T-helper 17 cell (primary cell): ENCODE measurements around the gene ENDOD1. TPM values are rescaled to one million over a fixed set of nuclear protein-coding genes. Genes with fewer than 3 reads are reported as not detected.
"Not testable (repeated sequence)": the region's sequence is repeated elsewhere in the genome, so short reads cannot be mapped to it uniquely, and the experiment has no call there.

Experiments used
- ATAC-seq: fragments of 150-1000 bp; cut with Tn5 transposase; 2 replicates; pipeline ENCODE4 v1.10.0; 2021; ENCODE audit warnings: mild to moderate bottlenecking, moderate library complexity
- DNase-seq, 3 donors: peaks; one replicate each; pipeline versions ENCODE4 v3.0.0 to v3.0.0-alpha.2; 2020 to 2021
- H3K9me3 ChIP-seq: one replicate; pipeline ENCODE4 v1.7.0; 2013; ENCODE audit warnings: low read length, mild to moderate bottlenecking; ENCODE audit not compliant: control insufficient read depth, poor library complexity, severe bottlenecking
- H3K27ac Mint-ChIP-seq: one replicate; pipeline ENCODE4 v1.8.0; 2022; ENCODE audit warnings: mild to moderate bottlenecking, moderate library complexity, mixed read lengths
- H3K27me3 Mint-ChIP-seq: one replicate; pipeline ENCODE4 v1.8.0; 2022; ENCODE audit warnings: mixed read lengths
- H3K36me3 Mint-ChIP-seq: one replicate; pipeline ENCODE4 v1.8.0; 2022; ENCODE audit warnings: low read depth, mixed read lengths
- H3K4me1 Mint-ChIP-seq: one replicate; pipeline ENCODE4 v1.8.0; 2022; ENCODE audit warnings: mild to moderate bottlenecking, mixed read lengths
- H3K4me3 Mint-ChIP-seq: one replicate; pipeline ENCODE4 v1.8.0; 2022; ENCODE audit warnings: mild to moderate bottlenecking, moderate library complexity, mixed read lengths
- total RNA-seq, 4 donors: library from RNA in 2 of 4; stranded (reverse) in 2 of 4; gene quantifications; one replicate each; pipeline ENCODE4 v1.2.3 and lab custom pipeline; 2022 to 2026

Gene ENDOD1
- 10 to 100 TPM in 1 of 2 donors, 1 to 10 TPM in 1; 7.3 to 22.5 TPM for total RNA-seq
- total RNA-seq (lab: John Stamatoyannopoulos, UW), result 28.1 to 38.6 reads per million in 2 donors

- DNase-seq (peak; percentile 78 to 81 (median 81)), ATAC-seq (peak; percentile 95)
- peak within 1 kb of the TSS; percentile 96 for H3K27ac Mint-ChIP-seq
- H3K4me1 Mint-ChIP-seq, result peaks cover 50% of the 10 kb centered on the region
- peak within 1 kb of the TSS; percentile 95 for H3K4me3 Mint-ChIP-seq
- no peaks in the 10 kb centered on the region for H3K27me3 Mint-ChIP-seq
- H3K9me3 ChIP-seq, result no peaks in the 10 kb centered on the region
- peaks cover 6% of the 10 kb centered on the region for H3K36me3 Mint-ChIP-seq
These were observed at the start of gene ENDOD1 for GRCh38 chr11:95089620-95090542. ENDOD1 (plus strand) TSS chr11:95089846; CDS start chr11:95089928, 82 bp downstream.

GRCh38 chr11:95042239-95042638, 47.4 kb upstream of the ENDOD1 start:
- no peak for DNase-seq
- Mint-ChIP-seq H3K27ac (no peak overlapping the region), H3K36me3 (peaks cover 4% of the 10 kb centered on the region), H3K4me1 (peaks cover 6% of the 10 kb centered on the region), H3K4me3 (no peak overlapping the region), H3K27me3 (peaks cover 77% of the 10 kb centered on the region)
- no peaks in the 10 kb centered on the region for H3K9me3 ChIP-seq
- no peak for ATAC-seq

GRCh38 chr11:95042906-95043305, 46.7 kb upstream of the ENDOD1 start:
- DNase-seq (no peak), ATAC-seq (no peak)
- peaks cover 4% of the 10 kb centered on the region for H3K36me3 Mint-ChIP-seq
- peaks cover 6% of the 10 kb centered on the region for H3K4me1 Mint-ChIP-seq
- H3K27me3 Mint-ChIP-seq, result peaks cover 77% of the 10 kb centered on the region
- H3K9me3 ChIP-seq, result no peaks in the 10 kb centered on the region
- H3K4me3 Mint-ChIP-seq, result no peak overlapping the region
- H3K27ac Mint-ChIP-seq, result no peak overlapping the region

GRCh38 chr11:95044010-95044409, 45.6 kb upstream of the ENDOD1 start:
- DNase-seq (no peak), ATAC-seq (no peak)
- Mint-ChIP-seq H3K4me3 (no peak overlapping the region), H3K4me1 (peaks cover 6% of the 10 kb centered on the region), H3K27ac (no peak overlapping the region), H3K27me3 (peaks cover 77% of the 10 kb centered on the region), H3K36me3 (peaks cover 2% of the 10 kb centered on the region)
- no peaks in the 10 kb centered on the region for H3K9me3 ChIP-seq

GRCh38 chr11:95045812-95046211, 43.8 kb upstream of the ENDOD1 start:
- no peaks in the 10 kb centered on the region for H3K9me3 ChIP-seq
- DNase-seq (no peak), ATAC-seq (no peak)
- Mint-ChIP-seq H3K36me3 (peaks cover 2% of the 10 kb centered on the region), H3K4me3 (no peak overlapping the region), H3K27me3 (peaks cover 76% of the 10 kb centered on the region), H3K27ac (no peak overlapping the region), H3K4me1 (peaks cover 6% of the 10 kb centered on the region)

GRCh38 chr11:95049122-95049521, 40.5 kb upstream of the ENDOD1 start, which contains the start of gene KDM4F:
KDM4F (plus strand) TSS chr11:95049422.
- not testable (repeated sequence) for H3K27ac Mint-ChIP-seq, H3K9me3 ChIP-seq, H3K36me3 Mint-ChIP-seq, H3K4me1 Mint-ChIP-seq, DNase-seq, ATAC-seq, H3K4me3 Mint-ChIP-seq
- peaks cover 72% of the 10 kb centered on the region for H3K27me3 Mint-ChIP-seq

- H3K9me3 ChIP-seq, result no peaks in the 10 kb centered on the region
- Mint-ChIP-seq H3K36me3 (peaks cover 4% of the 10 kb centered on the region), H3K4me1 (no peaks in the 10 kb centered on the region), H3K27me3 (peaks cover 67% of the 10 kb centered on the region), H3K27ac (no peak overlapping the region), H3K4me3 (no peak overlapping the region)
- no peak for ATAC-seq
- no peak for DNase-seq
These were observed 38.9 kb upstream of the ENDOD1 start for GRCh38 chr11:95050595-95051202.

GRCh38 chr11:95054356-95054755, 35.3 kb upstream of the ENDOD1 start:
- Mint-ChIP-seq H3K36me3 (peaks cover 4% of the 10 kb centered on the region), H3K4me3 (no peak overlapping the region), H3K27me3 (peaks cover 61% of the 10 kb centered on the region), H3K27ac (no peak overlapping the region), H3K4me1 (no peaks in the 10 kb centered on the region)
- ATAC-seq (no peak), DNase-seq (no peak)
- no peaks in the 10 kb centered on the region for H3K9me3 ChIP-seq

- Mint-ChIP-seq H3K4me1 (no peaks in the 10 kb centered on the region), H3K27ac (no peak overlapping the region), H3K36me3 (peaks cover 4% of the 10 kb centered on the region), H3K4me3 (no peak overlapping the region), H3K27me3 (peaks cover 58% of the 10 kb centered on the region)
- ATAC-seq, result no peak
- no peak for DNase-seq
- no peaks in the 10 kb centered on the region for H3K9me3 ChIP-seq
These were observed 34.3 kb upstream of the ENDOD1 start for GRCh38 chr11:95055283-95055897.

GRCh38 chr11:95057959-95058358, 31.7 kb upstream of the ENDOD1 start:
- ATAC-seq (no peak), DNase-seq (no peak)
- Mint-ChIP-seq H3K27ac (no peak overlapping the region), H3K4me1 (no peaks in the 10 kb centered on the region), H3K36me3 (peaks cover under 1% of the 10 kb centered on the region), H3K27me3 (peaks cover 61% of the 10 kb centered on the region), H3K4me3 (no peak overlapping the region)
- H3K9me3 ChIP-seq, result no peaks in the 10 kb centered on the region

GRCh38 chr11:95058621-95059020, 31.0 kb upstream of the ENDOD1 start:
- Mint-ChIP-seq H3K27me3 (peaks cover 55% of the 10 kb centered on the region), H3K4me3 (no peak overlapping the region), H3K36me3 (no peaks in the 10 kb centered on the region), H3K27ac (no peak overlapping the region), H3K4me1 (no peaks in the 10 kb centered on the region)
- H3K9me3 ChIP-seq, result no peaks in the 10 kb centered on the region
- no peak for ATAC-seq
- no peak for DNase-seq

- Mint-ChIP-seq H3K27me3 (peaks cover 51% of the 10 kb centered on the region), H3K4me3 (no peak overlapping the region), H3K27ac (no peak overlapping the region), H3K4me1 (no peaks in the 10 kb centered on the region), H3K36me3 (no peaks in the 10 kb centered on the region)
- ATAC-seq (no peak), DNase-seq (no peak)
- H3K9me3 ChIP-seq, result no peaks in the 10 kb centered on the region
These were observed 30.6 kb upstream of the ENDOD1 start for GRCh38 chr11:95059046-95059445.

- no peak overlapping the region for H3K4me3 Mint-ChIP-seq
- H3K27me3 Mint-ChIP-seq, result peaks cover 16% of the 10 kb centered on the region
- DNase-seq (no peak), ATAC-seq (no peak)
- peaks cover 5% of the 10 kb centered on the region for H3K36me3 Mint-ChIP-seq
- H3K9me3 ChIP-seq, result no peaks in the 10 kb centered on the region
- H3K4me1 Mint-ChIP-seq, result peaks cover 13% of the 10 kb centered on the region
- H3K27ac Mint-ChIP-seq, result no peak overlapping the region
These were observed 24.3 kb upstream of the ENDOD1 start for GRCh38 chr11:95065336-95065735.
